AG04449 (cell line): ENCODE measurements around the gene GON4L.

Experiments
- CTCF ChIA-PET: fragments of 350-600 bp; formaldehyde crosslinking; extraction: SDS; loops from one replicate; lab custom pipeline; 2021; ENCODE audit warnings: antibody characterized with exemption; lab: Yijun Ruan, JAX
- POLR2A ChIA-PET: fragments of 400-600, 350-600 bp; formaldehyde crosslinking; extraction: SDS; loops from one replicate; lab custom pipeline; 2020; ENCODE audit warnings: antibody characterized with exemption, inconsistent platforms; lab: Yijun Ruan, JAX
- DNase-seq: peaks from one replicate; pipeline ENCODE4 v3.0.0-alpha.2; 2010; ENCODE audit warnings: low read depth, low spot score
- H3K4me3 ChIP-seq: 2 replicates; pipeline ENCODE4 v1.5.1; 2011; ENCODE audit warnings: low read depth, mild to moderate bottlenecking, control low read depth, low read length
- TF ChIP-seq, protein P1 (sequence below): IDR thresholded peaks from one replicate; pipeline ENCODE4 v1.5.1; 2011; ENCODE audit warnings: mild to moderate bottlenecking, moderate library complexity, low read length, control low read depth, inconsistent platforms; ENCODE audit not compliant: insufficient read depth; ENCODE audit errors: missing control alignments

The GON4L gene

DNA sequence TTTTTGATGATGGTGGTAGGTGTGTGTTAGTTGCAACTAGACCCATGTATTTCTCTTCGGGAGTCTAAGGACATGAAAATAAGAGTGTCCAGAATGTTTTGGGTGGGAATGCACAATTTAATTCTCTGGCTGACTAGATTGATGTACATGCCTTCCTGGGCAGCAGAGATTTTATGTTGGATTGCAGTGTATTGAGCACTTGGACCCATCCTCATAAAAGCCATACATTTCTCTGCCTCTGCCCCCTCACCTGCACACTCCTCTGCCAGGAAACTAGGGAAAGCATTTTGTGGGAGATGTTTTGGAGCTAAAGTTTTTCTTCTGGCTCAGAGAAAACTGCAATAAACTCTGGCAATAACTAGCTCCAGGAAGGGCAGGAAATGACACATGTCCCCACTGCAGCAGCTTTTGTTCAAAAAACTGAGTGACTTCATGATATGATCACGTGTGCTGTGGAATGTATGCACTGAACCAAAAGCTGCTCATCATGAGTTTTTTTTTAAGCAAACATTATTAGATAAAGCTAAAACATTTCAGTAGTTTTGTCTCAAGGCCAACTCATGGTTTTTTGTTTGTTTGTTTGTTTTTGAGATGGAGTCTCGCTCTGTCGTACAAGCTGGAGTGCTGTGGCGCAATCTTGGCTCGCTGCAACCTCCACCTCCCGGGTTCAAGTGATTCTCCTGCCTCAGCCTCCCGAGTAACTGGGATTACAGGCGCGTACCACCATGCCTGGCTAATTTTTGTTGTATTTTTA lies 36.6 kb upstream of the GON4L start:
- ChIA-PET POLR2A (interaction anchor here (0.6 to 1.4 kb wide), 6 partner anchors 9 to 317 kb away, joined by 3 to 6 read pairs (median 3); partner anchors contain the start of genes RIT1 and SYT11), CTCF (interaction anchor here (1.0 to 1.5 kb wide), 2 partner anchors 9 to 96 kb away, joined by 3 to 5 read pairs; no protein-coding TSS in a partner anchor)
- no peak for DNase-seq
- TF ChIP-seq, protein P1, sequence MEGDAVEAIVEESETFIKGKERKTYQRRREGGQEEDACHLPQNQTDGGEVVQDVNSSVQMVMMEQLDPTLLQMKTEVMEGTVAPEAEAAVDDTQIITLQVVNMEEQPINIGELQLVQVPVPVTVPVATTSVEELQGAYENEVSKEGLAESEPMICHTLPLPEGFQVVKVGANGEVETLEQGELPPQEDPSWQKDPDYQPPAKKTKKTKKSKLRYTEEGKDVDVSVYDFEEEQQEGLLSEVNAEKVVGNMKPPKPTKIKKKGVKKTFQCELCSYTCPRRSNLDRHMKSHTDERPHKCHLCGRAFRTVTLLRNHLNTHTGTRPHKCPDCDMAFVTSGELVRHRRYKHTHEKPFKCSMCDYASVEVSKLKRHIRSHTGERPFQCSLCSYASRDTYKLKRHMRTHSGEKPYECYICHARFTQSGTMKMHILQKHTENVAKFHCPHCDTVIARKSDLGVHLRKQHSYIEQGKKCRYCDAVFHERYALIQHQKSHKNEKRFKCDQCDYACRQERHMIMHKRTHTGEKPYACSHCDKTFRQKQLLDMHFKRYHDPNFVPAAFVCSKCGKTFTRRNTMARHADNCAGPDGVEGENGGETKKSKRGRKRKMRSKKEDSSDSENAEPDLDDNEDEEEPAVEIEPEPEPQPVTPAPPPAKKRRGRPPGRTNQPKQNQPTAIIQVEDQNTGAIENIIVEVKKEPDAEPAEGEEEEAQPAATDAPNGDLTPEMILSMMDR = no peak
- H3K4me3 ChIP-seq = no peak overlapping the region

DNA sequence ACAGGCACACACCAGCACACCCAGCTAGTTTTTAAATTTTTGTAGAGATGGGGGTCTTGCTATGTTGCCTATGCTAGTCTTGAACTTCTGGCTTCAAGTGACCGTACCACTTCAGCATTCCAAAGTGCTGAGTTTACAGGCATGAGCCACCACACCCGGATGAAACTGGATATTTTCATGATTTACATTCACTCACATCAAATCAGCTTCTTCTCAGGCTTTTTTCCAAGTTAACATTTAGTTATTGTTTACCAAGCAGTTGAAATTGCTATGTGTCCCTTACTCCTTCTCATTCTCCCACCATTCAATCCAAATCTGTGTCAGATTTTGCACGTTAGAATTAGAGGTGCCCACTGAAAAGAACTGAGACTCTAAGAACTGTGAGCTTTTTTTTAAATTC lies 35.8 kb upstream of the GON4L start:
- TF ChIP-seq, protein P1 = no peak
- POLR2A ChIA-PET = interaction anchor here (1.2 to 1.4 kb wide), 2 partner anchors 8 to 34 kb away, joined by 4 to 6 read pairs; partner anchors contain the start of gene SYT11

DNA sequence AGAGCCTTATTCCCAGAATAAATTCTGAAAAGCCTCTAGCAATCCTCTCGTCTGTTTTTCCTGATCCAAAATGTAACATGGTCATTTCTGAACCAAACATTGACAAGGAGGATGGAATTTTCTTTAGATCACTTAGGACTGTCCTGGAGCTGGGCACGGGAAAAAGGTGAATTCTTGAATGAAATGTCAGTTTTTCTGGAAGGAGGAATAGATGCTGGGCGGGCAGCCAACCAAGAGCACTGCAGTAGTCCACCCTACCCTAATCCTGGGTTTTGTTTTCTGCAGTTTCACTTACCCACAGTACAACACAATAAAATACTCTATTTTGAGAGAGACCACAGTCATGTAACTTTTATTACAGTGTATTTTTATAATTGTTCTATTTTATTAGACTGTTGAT lies 33.2 kb upstream of the GON4L start:
- ChIA-PET CTCF (interaction anchor here (1.0 kb wide), 1 partner anchor 12 kb away, joined by 3 read pairs; no protein-coding TSS in a partner anchor), POLR2A (no interaction called here)
- TF ChIP-seq, protein P1 = no peak
- no peak for DNase-seq
- no peak overlapping the region for H3K4me3 ChIP-seq

More for the DNA sequence above, 35.8 kb upstream of the GON4L start:
- no peak for DNase-seq
- CTCF ChIA-PET = interaction anchor here (1.0 kb wide), 1 partner anchor 10 kb away, joined by 5 read pairs; no protein-coding TSS in a partner anchor
- H3K4me3 ChIP-seq = no peak overlapping the region

DNA sequence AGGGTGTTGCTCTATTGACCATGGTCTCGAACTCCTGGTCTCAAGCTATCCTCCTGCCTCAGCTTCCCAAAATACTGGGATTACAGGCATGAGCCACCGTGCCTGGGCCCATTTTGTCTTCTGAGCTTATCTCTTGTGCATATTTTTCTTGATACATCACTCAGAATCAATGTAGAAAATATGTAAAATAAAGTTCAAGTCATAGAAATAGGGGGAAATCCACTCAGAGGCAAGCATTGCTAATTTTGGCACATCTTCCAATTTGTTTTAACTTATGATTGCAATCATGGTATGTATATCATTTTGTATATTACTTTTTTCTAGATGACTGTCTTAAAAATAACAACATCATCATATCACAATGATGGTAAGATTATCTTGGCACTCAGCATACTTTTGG lies 32.6 kb upstream of the GON4L start:
- TF ChIP-seq, protein P1 = no peak
- H3K4me3 ChIP-seq = no peak overlapping the region
- CTCF ChIA-PET = interaction anchor here (1.0 kb wide), 2 partner anchors 9 to 12 kb away, joined by 3 read pairs; no protein-coding TSS in a partner anchor
- no peak for DNase-seq
- POLR2A ChIA-PET = no interaction called here

DNA sequence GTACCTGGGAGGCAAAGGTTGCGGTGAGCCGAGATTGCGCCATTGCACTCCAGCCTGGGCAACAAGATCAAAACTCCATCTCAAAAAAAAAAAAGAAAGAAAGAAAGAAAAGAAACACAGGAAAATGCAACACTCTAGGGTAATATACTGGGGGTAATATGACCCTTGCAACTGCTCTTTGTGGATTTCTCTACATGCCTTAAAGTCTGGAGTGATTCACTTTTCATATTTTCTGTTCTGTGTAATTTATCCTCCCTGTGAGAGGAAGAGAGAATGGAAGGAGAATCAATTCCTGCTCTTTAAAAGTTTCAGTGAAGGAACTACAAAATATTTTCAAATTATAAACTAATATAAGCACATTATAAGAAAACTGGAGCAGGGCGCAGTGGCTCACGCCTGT lies 31.5 kb upstream of the GON4L start:
- DNase-seq = no peak
- POLR2A ChIA-PET = no interaction called here
- TF ChIP-seq, protein P1 = no peak
- H3K4me3 ChIP-seq = no peak overlapping the region
- CTCF ChIA-PET = no interaction called here

DNA sequence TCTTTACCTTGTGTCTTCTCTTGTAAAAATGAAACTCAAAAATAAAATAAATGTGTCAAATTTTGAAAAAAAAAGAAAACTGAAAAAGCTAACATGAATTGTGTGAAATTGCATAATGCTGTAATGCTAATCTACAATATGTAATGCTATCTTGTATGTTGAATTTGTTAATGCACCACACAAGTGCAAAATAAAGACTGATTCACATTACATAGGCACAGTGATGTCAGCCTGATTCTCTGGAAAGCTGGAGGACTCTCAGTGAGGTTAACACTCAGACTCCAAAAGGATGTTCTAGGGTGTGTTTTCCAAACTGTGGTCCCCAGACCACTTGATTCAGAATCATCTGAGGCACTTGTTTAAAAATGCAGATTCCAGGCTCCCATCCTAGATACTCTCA lies 28.0 kb upstream of the GON4L start:
- DNase-seq = no peak
- POLR2A ChIA-PET = interaction anchor here (1.2 kb wide), 1 partner anchor 8 kb away, joined by 6 read pairs; no protein-coding TSS in a partner anchor
- CTCF ChIA-PET = interaction anchor here (1.4 kb wide), 1 partner anchor 13 kb away, joined by 4 read pairs; no protein-coding TSS in a partner anchor
- TF ChIP-seq, protein P1 = no peak
- no peak overlapping the region for H3K4me3 ChIP-seq
